HCT116 (cell line): ENCODE data around the gene FAM222B. TPM values are rescaled to one million over a fixed set of nuclear protein-coding genes. Genes with fewer than 3 reads are reported as not detected.

Experiments used
- ATAC-seq: fragments of 200-7000 bp; cut with Tn5 transposase; 2 replicates; pipeline ENCODE4 v1.9.1; 2020; ENCODE audit warnings: mild to moderate bottlenecking, moderate library complexity
- BruUV-seq: library from RNA; stranded (reverse); fragments of 400-500 nt; replicated peaks from 2 replicates; lab custom pipeline; 2021; lab: Mats Ljungman, UMichigan
- CTCF ChIA-PET: fragments of 300-600 bp; sonication (Branson Sonifier 250); formaldehyde crosslinking; loops from one replicate; lab custom pipeline; 2021; ENCODE audit warnings: antibody characterized with exemption; lab: Charles Lee
- POLR2A ChIA-PET: fragments of 300-600, 350-600 bp; sonication (Branson Sonifier 250); formaldehyde crosslinking; loops from one replicate; lab custom pipeline; 2021; ENCODE audit warnings: antibody characterized with exemption; lab: Charles Lee
- RAD21 ChIA-PET, 2 experiments: fragments of 300-600 bp; sonication (Branson Sonifier 250); formaldehyde crosslinking; loops; one replicate each; lab custom pipeline; 2023; ENCODE audit warnings: low total read pairs in 2 of 2; ENCODE audit not compliant: uncharacterized antibody in 2 of 2, unreplicated experiment in 2 of 2, low non-redundant PET in 1 of 2; lab: Charles Lee
- DNase-seq: peaks from one replicate; pipeline ENCODE4 v3.0.0-alpha.2; 2010; ENCODE audit warnings: low read depth, low spot score
- H2AFZ ChIP-seq: fragments of 200-600 bp; shearing (Covaris generic), sonication (generic); 2 replicates; pipeline ENCODE4 v1.6.1; 2017; ENCODE audit warnings: low read depth, mixed run types, mixed read lengths, antibody characterized with exemption, low read length; ENCODE audit not compliant: poor library complexity, severe bottlenecking
- H3K27ac ChIP-seq: 2 replicates; pipeline ENCODE4 v1.5.1; 2012; ENCODE audit warnings: low read depth, low read length
- H3K27me3 ChIP-seq: fragments of 200-600 bp; sonication (generic); 2 replicates; pipeline ENCODE4 v1.6.1; 2016; ENCODE audit warnings: mixed run types, low read length, mixed read lengths; ENCODE audit not compliant: insufficient read depth
- H3K36me3 ChIP-seq, 2 experiments: fragments of 200-500 bp in 1 of 2; fragments of 200-600 bp in 1 of 2; sonication (Bioruptor generic) in 1 of 2; sonication (generic) in 1 of 2; 2 replicates each; pipeline versions ENCODE4 v1.5.1 to v1.6.1; 2014 to 2016; ENCODE audit warnings: low read length in 2 of 2, inconsistent platforms in 1 of 2, mixed read lengths in 1 of 2, mixed run types in 1 of 2; ENCODE audit not compliant: insufficient read depth in 2 of 2, control insufficient read depth in 1 of 2
- H3K4me1 ChIP-seq, 2 experiments: fragments of 200-600 bp in 1 of 2; sonication (generic) in 1 of 2; 2 replicates each; pipeline versions ENCODE4 v1.5.1 to v1.6.1; 2012 to 2017; ENCODE audit warnings: low read length in 2 of 2, inconsistent platforms in 1 of 2, mild to moderate bottlenecking in 1 of 2, mixed read lengths in 1 of 2, mixed run types in 1 of 2, moderate library complexity in 1 of 2; ENCODE audit not compliant: insufficient read depth in 2 of 2, control insufficient read depth in 1 of 2
- H3K4me2 ChIP-seq: fragments of 200-600 bp; sonication (generic); 2 replicates; pipeline ENCODE4 v1.6.1; 2017; ENCODE audit warnings: mixed run types, low read length, mixed read lengths
- H3K4me3 ChIP-seq, 2 experiments: fragments of 200-600 bp in 1 of 2; sonication (generic) in 1 of 2; replicated peaks in 1 of 2; 2 replicates each; pipeline ENCODE4 v1.5.1; 2011 to 2016; ENCODE audit warnings: low read length in 2 of 2, control low read depth in 1 of 2, low read depth in 1 of 2, mild to moderate bottlenecking in 1 of 2, mixed read lengths in 1 of 2, mixed run types in 1 of 2
- H3K79me2 ChIP-seq: fragments of 200-600 bp; sonication (generic); 2 replicates; pipeline ENCODE4 v1.6.1; 2017; ENCODE audit warnings: mild to moderate bottlenecking, mixed run types, low read length, moderate library complexity, mixed read lengths; ENCODE audit not compliant: insufficient read depth
- H3K9ac ChIP-seq: fragments of 200-600 bp; sonication (generic); 2 replicates; pipeline ENCODE4 v1.6.1; 2016; ENCODE audit warnings: low read length, mixed read lengths
- H3K9me2 ChIP-seq: fragments of 200-600 bp; sonication (generic), shearing (Covaris generic); 2 replicates; pipeline ENCODE4 v1.6.1; 2017; ENCODE audit warnings: mixed run types, mild to moderate bottlenecking, moderate library complexity; ENCODE audit not compliant: insufficient read depth
- H3K9me3 ChIP-seq, 2 experiments: fragments of 200-500 bp in 1 of 2; fragments of 200-600 bp in 1 of 2; sonication (Bioruptor generic) in 1 of 2; sonication (generic) in 1 of 2; 2 replicates each; pipeline ENCODE4 v1.6.1; 2014 to 2017; ENCODE audit warnings: low read length in 2 of 2, mixed read lengths in 2 of 2, inconsistent platforms in 1 of 2, low read depth in 1 of 2, mild to moderate bottlenecking in 1 of 2, mixed run types in 1 of 2, moderate library complexity in 1 of 2; ENCODE audit not compliant: control insufficient read depth in 1 of 2, insufficient read depth in 1 of 2
- H4K20me1 ChIP-seq: fragments of 200-600 bp; sonication (generic), shearing (Covaris generic); 2 replicates; pipeline ENCODE4 v1.6.1; 2017; ENCODE audit warnings: mixed run types, mild to moderate bottlenecking, moderate library complexity; ENCODE audit not compliant: insufficient read depth
- EGR1 ChIP-seq: IDR thresholded peaks from 2 replicates; pipeline ENCODE4 v1.6.1; 2012; ENCODE audit warnings: low read depth
- ELF1 ChIP-seq: IDR thresholded peaks from 2 replicates; pipeline ENCODE4 v1.6.1; 2012; ENCODE audit warnings: low read depth, borderline replicate concordance
- EZH2 ChIP-seq: fragments of 200-600 bp; sonication (generic); IDR thresholded peaks from 2 replicates; pipeline ENCODE4 v1.6.1; 2017; ENCODE audit warnings: antibody characterized with exemption, mixed run types
- EZH2phosphoT487 ChIP-seq: fragments of 200-600 bp; IDR thresholded peaks from 2 replicates; pipeline ENCODE4 v1.6.1; 2018; ENCODE audit warnings: antibody characterized with exemption, borderline replicate concordance
- FOSL1 ChIP-seq: IDR thresholded peaks from 2 replicates; pipeline ENCODE4 v1.6.1; 2012; ENCODE audit warnings: low read depth
- POLR2A ChIP-seq: IDR thresholded peaks from 2 replicates; pipeline ENCODE4 v1.7.0; 2011; ENCODE audit warnings: borderline replicate concordance; ENCODE audit not compliant: insufficient read depth, insufficient read length; ENCODE audit errors: extremely low read depth
- RAD21 ChIP-seq: IDR thresholded peaks from 2 replicates; pipeline ENCODE4 v1.6.1; 2012; ENCODE audit warnings: low read depth, mild to moderate bottlenecking
- ZFX ChIP-seq: fragments of 450-650 bp; IDR thresholded peaks from 2 replicates; pipeline ENCODE4 v1.6.1; 2017
- intact Hi-C: fragments of 100-400 bp; cut with micrococcal nuclease; formaldehyde crosslinking; loops from 2 replicates; pipeline ENCODE4 v1.10.0; 2022
- total RNA-seq: library from RNA; stranded (reverse); gene quantifications from one replicate; pipeline ENCODE4 v1.2.1, GENCODE V29; 2021; ENCODE audit not compliant: unreplicated experiment
- TF ChIP-seq, protein P1 (sequence below): IDR thresholded peaks from 2 replicates; pipeline ENCODE4 v1.6.1; 2012; ENCODE audit warnings: low read depth

The FAM222B gene
- total RNA-seq, 1 experiment from 2014 or later, result 22.7 TPM

- no peaks in the 10 kb centered on the region for H4K20me1 ChIP-seq
- ATAC-seq, result no peak
- H3K9me2 ChIP-seq, result no peaks in the 10 kb centered on the region
- intact Hi-C loops, result no loop called here
- H3K4me3 ChIP-seq, result no peak overlapping the region
- ChIA-PET RAD21 (no interaction called here), CTCF (no interaction called here), POLR2A (no interaction called here)
- H3K27ac ChIP-seq, result no peak overlapping the region
- H3K4me1 ChIP-seq, result peaks cover 4 to 6% of the 10 kb centered on the region in 2 experiments; a peak in 2 of 4 replicates
- H3K27me3 ChIP-seq, result no peaks in the 10 kb centered on the region
- no peak overlapping the region for H3K4me2 ChIP-seq
- no peak overlapping the region for H2AFZ ChIP-seq
- BruUV-seq, result no TSS peak
- H3K9me3 ChIP-seq, result no peaks in the 10 kb centered on the region
- no peaks in the 10 kb centered on the region for H3K79me2 ChIP-seq
- TF ChIP-seq RAD21, result no peak
- no peak for TF ChIP-seq ELF1
- TF ChIP-seq POLR2A, result no peak
- TF ChIP-seq ZFX, result no peak
- no peak for TF ChIP-seq EGR1
- no peak for TF ChIP-seq EZH2
- TF ChIP-seq EZH2phosphoT487, result no peak
- TF ChIP-seq FOSL1, result no peak
- TF ChIP-seq, protein P1, sequence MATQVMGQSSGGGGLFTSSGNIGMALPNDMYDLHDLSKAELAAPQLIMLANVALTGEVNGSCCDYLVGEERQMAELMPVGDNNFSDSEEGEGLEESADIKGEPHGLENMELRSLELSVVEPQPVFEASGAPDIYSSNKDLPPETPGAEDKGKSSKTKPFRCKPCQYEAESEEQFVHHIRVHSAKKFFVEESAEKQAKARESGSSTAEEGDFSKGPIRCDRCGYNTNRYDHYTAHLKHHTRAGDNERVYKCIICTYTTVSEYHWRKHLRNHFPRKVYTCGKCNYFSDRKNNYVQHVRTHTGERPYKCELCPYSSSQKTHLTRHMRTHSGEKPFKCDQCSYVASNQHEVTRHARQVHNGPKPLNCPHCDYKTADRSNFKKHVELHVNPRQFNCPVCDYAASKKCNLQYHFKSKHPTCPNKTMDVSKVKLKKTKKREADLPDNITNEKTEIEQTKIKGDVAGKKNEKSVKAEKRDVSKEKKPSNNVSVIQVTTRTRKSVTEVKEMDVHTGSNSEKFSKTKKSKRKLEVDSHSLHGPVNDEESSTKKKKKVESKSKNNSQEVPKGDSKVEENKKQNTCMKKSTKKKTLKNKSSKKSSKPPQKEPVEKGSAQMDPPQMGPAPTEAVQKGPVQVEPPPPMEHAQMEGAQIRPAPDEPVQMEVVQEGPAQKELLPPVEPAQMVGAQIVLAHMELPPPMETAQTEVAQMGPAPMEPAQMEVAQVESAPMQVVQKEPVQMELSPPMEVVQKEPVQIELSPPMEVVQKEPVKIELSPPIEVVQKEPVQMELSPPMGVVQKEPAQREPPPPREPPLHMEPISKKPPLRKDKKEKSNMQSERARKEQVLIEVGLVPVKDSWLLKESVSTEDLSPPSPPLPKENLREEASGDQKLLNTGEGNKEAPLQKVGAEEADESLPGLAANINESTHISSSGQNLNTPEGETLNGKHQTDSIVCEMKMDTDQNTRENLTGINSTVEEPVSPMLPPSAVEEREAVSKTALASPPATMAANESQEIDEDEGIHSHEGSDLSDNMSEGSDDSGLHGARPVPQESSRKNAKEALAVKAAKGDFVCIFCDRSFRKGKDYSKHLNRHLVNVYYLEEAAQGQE, result no peak
- H3K9ac ChIP-seq, result no peak overlapping the region
- H3K36me3 ChIP-seq, result no peaks in the 10 kb centered on the region; a peak in 1 of 4 replicates
- DNase-seq, result no peak
Measured at GRCh38 chr17:28888832-28889231, 46.2 kb upstream of the FAM222B start.
